HG02678 (cell line): ENCODE data around the gene RASD2.
"Not testable (repeated sequence)": the region's sequence is repeated elsewhere in the genome, so short reads cannot be mapped to it uniquely, and the experiment has no call there.

Source experiments
- ATAC-seq: cut with Tn5 transposase; IDR thresholded peaks from one replicate; pipeline ENCODE4 v1.9.1; 2021; ENCODE audit warnings: mild to moderate bottlenecking, moderate library complexity; ENCODE audit not compliant: unreplicated experiment

The RASD2 gene, protein sequence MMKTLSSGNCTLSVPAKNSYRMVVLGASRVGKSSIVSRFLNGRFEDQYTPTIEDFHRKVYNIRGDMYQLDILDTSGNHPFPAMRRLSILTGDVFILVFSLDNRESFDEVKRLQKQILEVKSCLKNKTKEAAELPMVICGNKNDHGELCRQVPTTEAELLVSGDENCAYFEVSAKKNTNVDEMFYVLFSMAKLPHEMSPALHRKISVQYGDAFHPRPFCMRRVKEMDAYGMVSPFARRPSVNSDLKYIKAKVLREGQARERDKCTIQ

DNA sequence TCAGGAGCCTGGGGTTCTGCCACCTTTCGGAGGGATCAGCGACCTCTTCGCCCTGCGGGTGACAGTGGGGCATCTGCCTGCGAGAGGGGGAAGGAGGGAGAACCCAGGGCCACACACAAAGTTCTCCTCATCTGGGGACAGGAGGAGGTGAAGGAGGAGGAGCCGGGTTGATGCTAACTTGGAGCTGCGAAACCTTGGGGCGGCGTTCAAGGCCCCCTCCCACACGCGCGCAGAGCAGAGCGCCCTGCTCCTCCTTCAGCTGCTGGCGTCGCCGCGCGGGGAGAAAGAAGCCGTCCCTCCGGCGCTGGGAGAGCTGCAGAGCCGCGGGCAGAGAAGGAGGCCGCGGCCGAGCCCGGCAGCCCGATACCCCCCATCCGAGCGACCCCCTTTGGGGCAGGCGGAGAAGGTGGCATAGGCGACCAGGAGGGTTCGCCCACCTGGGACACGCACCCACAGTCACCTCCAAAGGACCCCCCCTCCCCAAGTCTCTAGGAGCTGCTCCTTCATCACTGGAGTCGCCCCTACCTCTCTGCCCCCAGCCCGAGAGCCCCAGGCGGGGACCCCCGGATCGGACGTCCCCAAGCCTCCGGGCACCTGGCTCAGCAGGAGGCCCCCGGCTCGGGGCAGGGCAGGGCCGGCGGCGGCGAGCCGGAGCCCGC is at the start of gene RASD2:
Gene RASD2, plus strand, starts transcription at position 237 of the 659 bp plus-strand sequence. CDS start 5,979 bp downstream, outside the sequence.
- no peak for ATAC-seq

DNA sequence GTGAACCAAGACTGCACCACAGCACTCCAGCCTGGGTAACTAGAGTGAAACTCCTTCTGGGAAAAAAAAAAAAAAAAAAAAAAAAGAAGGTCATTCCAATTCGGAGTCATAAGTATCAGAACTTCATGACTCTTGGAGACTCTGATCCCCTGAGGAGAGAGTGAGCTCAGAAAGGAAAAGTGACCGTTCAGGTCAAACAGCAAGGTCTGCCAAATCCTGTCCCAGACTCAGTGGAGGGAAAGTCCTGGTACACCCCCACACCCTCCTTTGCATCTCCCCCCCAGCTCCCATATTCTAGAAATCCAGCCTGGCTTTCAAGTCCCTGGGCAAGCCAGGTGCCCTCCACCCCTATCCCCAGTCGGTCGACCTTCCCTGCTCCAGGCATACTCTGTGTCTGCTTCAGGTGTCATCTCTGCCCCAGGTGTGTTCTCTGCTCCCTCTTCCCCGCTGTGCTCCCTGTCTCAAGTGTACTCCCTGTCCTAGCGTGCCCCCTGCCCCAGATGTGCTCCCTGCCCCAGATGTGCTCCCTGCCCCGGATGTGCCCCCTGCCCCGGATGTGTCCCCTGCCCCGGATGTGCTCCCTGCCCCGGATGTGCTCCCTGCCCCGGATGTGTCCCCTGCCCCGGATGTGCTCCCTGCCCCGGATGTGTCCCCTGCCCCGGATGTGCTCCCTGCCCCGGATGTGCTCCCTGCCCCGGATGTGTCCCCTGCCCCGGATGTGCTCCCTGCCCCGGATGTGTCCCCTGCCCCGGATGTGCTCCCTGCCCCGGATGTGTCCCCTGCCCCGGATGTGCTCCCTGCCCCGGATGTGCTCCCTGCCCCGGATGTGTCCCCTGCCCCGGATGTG is 49.3 kb upstream of the RASD2 start:
- ATAC-seq, result not testable (repeated sequence)

DNA sequence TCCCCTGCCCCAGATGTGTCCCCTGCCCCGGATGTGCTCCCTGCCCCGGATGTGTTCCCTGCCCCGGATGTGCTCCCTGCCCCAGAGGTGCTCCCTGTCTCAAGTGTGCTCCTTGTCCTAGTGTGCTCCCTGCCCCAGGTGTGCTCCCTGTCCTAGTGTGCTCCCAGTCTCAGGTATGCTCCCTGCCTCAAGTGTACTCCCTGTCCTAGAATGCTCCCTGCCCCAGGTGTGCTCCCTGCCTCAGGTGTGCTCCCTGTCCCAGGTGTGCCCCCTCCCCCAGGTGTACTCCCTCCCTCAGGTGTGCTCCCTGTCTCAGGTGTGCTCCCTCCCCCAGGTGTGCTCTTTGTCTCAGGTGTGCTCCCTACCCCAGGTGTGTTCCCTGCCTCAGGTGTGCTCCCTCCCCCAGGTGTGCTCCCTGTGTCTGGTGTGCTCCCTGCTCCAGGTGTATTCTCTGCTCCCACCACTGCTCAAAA is 48.7 kb upstream of the RASD2 start:
- no peak for ATAC-seq

DNA sequence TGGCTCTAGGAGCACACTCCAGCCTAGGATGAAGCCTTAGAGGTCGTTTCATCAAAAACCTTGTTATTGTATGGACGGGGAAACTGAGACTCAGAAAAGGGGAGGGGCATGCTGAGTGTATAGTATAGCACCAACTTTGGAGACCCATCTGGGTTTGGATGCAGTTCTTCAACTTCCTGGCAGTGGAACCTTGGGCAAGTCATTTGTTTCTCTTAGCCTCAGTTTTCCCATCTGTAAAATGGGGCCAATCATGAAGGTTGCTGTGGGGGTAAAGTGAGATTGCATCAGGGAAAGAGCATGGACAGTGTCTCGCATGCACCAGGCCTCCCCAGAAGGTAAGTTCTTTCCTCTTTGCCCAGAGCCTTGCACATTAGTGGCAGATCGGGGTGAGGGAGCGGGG is 47.6 kb upstream of the RASD2 start:
- ATAC-seq, result no peak

DNA sequence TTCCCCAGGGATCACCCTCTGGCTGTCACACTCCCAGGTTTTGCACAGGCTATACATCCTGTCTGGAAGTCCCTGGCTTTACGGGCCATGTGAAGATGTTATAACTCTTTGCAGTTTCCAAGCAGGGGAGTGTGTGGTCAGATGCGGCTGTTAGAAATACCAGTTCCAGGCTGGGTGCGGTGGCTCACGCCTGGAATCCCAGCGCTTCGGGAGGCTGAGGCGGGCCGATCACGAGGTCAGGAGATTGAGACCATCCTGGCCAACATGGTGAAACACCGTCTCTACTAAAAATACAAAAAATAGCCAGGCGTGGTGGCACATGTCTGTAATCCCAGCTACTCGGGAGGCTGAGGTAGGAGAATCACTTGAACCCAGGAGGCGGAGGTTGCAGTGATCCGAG is 44.9 kb upstream of the RASD2 start:
- not testable (repeated sequence) for ATAC-seq

DNA sequence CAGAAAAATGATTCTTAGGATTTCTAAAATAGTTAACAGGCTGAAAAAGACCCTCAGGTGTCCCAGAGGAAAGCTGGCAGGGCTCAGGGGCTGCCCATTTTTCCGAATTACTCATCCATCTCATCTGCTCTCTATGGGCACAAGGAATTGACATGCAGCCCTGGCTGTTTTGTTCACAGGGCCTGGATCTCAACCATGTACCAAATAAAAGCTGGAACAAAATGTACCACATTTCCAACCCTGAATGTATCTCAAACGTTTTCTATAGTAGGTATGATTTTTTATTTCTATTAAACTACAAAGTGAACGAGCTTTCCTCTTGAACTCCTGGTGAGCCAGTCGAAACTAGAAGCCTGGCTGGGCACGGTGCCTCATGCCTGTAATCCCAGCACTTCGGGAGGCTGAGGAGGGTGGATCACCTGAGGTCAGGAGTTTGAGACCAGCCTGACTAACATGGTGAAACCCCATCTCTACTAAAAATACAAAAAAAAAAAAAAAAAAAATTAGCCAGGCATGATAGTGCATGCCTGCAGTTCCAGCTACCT is 43.8 kb upstream of the RASD2 start:
- no peak for ATAC-seq

DNA sequence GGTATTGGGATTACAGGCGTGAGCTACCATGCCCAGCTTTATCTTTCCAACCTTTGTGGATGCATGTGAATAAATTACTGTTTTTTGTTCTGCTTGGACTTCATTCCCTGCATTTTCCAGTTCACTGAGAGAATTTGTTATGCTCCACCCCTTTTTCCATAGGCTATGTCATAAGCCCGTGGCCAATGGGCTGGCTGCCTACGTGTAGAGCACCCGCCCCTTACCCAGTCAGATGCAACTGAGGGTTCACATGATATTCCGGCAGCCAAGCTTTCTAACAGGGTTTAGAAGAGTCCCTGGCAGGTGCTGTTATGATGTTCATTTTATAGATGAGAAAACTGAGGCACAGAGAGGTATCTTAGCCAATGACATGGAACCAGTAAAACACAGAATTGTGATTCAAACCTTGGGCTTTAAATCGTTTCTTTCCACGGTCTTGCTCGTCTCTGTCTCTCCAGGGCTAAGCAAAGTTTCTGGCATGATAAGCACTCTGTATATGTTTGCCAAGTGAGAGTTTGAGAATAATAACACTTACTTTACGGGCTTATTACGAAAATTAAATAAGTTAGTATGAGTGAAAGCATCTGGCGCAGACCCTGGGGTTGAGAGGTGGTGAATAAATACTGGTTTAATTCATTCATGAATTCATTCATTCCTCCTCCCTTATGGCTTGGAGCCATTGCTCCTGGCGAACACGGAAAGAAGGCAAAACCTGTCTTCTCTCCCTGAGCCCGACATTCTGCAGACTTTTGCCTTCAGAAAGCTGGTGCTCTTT is 42.4 kb upstream of the RASD2 start:
- no peak for ATAC-seq

DNA sequence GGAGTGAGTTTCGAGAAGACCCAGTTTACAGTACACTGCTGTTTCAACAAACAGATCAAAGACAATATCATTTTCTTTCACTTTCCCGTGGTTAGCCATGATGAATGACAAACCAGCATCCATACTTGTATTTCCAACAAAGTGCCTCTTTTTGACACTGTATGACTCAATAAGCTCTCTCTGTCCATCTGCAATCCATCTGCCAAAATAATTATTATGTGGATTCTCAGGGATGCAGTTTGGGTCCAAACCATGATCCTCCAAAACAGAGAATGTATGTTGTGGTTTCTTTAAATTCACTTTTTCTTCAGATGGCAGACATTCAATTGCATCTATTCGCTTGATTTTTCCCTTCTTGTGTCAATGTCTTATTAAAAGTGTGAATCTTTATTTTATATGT is 37.8 kb upstream of the RASD2 start:
- ATAC-seq, result no peak

DNA sequence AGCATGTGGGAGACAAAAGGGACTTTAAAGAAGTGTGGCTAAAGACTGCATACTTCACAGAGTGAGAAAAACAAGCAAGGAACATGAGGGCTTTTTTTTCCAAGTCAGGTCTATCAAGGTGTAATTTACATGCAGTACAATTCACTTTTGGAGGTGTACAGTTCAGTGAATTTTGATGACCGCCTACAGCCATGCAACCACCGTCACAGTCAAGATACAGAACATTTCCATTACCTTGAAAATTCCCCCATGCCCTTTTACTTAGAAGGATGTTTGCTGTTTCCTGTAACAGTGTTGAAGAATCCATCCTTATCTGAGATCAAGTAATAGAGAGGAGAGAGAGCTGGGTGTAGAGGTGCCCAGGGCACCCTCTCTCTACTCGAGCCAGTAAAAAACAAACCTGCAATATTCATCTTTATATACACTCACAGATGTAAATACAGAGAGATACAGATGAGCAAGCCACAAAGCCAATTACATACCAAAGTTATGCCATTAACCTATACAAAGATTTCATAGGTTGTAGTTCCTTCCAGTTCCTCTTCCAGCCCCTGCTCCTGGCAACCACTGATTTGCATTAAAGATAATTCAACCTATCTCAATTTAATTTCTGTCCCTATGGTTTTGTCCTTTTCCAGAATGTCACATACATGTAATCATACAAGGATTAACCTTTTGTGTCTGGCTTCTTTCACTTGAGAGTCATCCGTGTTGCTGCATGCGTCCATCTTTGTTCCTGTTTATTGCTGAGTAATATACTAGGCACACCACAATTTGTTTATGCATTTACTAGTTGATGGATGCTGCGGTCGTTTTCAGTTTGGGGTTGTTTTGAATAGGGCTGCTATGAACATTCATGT is 35.0 kb upstream of the RASD2 start:
- ATAC-seq, result no peak

DNA sequence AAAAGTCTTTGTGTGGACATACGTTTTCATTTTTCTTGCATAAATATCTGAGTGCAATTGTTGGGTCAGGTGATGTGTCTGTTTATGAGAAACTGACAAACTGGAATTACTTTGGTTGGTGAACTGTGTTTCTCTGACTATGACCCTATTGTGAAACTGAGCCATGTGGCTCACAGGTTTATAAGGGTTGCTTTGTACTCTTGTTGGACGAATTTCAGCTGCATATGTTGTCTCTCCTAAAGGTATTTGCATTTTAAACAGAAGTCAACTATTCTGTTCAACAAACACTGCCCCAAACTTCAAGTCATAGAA is 34.4 kb upstream of the RASD2 start:
- ATAC-seq, result no peak

DNA sequence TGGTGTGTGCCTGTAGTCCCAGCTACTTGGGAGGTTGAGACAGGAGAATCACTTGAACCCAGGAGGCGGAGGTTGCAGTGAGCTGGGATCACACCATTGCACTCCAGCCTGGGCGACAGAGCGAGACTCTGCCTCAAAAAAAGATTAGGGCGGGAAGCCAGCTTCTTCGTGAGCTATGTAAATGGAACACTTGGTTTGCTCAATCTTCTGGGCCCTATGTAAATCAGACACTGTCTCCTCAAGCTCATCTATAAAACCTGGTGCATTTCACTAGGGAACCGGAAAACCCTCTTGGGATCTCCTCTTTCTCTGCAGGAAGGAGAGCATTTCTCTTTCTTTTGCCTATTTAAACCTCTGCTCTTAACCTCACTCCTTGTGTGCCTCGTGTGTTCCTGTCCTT is 32.8 kb upstream of the RASD2 start:
- ATAC-seq, result not testable (repeated sequence)

DNA sequence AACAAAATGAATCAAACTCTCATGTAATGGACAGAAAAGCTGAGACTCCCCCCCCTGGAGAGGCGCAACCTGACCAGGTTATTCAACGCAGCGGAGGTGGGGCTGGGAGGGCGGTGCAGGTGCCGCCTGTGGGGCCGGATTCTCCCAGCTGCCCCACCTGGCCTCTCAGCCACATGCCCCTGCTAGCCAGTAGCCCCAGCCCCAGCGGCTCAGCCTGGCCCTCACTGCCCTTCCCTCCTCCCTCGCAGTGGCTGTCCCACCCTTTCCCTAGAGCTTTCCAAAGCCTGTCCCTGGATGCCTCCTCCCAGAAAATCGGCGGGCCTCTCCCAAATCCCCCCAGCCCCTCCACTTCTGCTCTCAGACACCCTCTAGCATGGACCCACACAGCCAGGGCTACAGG is 31.2 kb upstream of the RASD2 start:
- no peak for ATAC-seq

DNA sequence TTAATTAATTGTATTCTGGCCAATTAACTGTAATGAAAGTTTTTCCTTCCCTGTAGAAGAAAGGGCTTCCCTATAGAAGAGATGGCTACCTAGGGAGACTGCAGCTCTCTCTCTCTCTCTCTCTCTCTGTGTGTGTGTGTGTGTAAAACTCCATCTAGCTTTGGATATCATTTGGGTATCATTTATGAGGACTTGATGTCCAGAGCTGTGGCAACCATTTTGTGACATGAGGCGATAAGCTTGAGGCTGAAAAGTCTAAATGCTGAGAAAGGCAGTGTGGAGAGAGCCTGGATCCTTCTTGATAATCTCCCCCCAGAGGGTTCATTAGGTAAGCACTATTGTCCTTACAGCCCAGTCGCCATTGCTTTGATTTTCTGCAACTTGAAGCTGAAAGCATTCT is 30.7 kb upstream of the RASD2 start:
- no peak for ATAC-seq

DNA sequence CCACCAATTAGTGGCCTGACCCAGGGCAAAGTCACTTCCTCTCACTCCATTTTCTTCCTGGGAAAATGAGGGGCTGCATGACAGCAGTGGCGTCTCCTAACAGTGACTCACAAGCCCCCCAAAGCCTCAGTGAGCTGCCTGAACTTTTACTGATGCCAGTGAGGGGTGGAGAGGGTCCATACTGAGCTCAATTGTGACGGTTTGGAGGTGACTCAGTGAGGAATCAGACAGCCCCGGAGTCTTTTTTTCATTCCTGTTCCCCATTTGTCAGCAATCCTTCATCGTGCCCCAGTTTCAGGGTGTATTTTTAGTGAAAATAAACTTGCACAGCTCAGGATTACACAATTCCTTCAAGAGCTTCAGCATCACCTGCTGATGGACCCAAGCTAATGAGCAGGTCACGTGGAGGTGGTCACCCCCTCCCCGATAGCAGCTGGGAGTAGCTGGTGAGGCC is 30.1 kb upstream of the RASD2 start:
- ATAC-seq, result no peak

DNA sequence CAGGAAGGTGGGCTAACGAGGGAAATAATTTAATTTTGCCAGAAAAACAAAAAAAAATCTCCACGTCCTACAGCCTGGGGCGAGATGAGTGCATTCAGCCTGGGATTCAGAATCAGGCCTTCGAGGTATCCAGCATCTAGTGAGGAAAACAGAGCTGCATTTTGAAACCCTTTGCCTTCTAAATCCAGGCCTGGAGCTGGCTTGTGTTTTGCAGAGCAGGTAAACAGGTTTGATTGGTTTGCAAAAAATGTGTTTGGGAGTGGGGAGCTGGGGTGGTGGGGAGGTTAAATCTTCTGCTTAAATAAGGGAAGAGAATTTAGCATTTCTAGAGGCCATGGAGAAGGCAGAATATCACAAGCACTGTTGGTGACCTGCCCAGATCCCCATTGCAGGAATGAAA is 29.7 kb upstream of the RASD2 start:
- no peak for ATAC-seq

DNA sequence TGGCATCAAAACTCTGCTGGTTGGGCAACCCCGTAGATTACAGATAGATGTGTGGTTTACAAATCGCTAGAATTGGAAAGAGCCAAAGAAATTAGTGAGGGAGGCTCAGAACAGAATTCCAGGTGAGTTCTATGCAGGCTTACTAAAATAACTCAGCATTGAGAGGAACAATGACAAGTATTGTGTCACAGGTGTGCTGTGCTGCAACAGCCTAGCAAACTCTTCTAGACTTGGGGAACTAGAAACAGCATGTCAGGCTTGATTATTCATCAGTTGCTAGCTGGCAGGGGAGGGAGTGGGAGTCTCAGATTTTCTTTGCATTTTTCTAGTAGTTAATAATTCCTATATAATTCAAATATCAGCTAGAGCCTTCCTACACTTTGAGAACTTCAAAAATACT is 26.3 kb upstream of the RASD2 start:
- no peak for ATAC-seq

DNA sequence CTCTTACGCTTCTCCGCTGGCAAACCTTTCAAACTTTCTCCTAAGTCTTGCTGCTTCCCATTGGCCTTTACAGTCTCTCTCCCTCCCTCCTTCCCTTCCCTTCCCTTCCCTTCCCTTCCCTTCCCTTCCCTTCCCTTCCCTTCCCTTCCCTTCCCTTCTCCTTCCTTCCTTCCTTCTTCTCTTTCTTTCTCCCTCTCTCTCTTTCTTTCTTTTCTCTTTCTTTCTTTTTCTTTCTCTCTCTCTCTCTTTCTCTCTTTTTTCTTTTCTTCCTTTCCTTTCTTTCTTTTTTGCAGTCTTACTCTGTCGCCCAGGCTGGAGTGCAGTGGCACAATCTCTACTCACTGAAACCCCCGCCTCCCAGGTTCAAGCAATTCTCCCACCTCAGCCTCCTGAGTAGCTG is 24.7 kb upstream of the RASD2 start:
- not testable (repeated sequence) for ATAC-seq

DNA sequence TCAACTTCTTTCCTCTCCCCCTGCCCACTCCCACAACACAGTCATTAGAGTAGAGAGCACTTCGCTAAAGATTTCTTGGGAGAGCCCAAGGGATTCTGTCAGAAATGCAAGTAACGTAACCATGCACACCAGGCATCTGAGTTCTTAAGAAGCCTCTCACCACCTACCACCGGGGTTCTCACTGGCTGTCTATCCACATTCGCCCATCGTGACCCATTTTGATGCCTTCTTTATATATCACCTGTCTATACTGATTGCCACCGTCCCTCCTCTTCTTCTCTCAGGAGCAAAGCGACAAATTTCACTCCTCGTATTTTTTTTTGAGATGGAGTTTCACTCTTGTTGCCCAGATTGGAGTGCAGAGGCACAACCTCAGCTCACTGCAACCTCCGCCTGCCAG is 23.9 kb upstream of the RASD2 start:
- no peak for ATAC-seq

DNA sequence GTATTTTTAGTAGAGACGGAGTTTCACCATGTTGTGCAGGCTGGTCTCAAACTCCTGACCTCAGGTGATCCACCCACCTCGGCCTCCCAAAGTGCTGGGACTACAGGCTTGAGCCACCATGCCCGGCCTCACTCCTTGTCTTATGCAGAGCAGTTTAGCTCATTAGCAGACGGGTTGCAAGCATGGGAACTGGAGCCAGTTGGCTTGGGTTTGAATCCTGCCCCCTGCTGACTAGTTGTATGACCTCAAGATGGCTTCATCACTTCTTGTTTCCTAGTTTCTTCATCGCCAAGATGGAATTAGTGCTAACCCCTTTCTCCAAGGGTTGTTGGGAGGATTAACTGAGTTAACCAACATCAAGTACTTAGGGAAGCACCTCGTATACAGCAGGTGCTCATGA is 23.4 kb upstream of the RASD2 start:
- ATAC-seq, result no peak
